Jurkat, Clone E6-1 (cell line): ENCODE results near the gene CREB5.
A peak's percentile ranks its signal among the peaks of the same experiment; 100 is the strongest.

Experiments used
- DNase-seq: peaks from one replicate; pipeline ENCODE4 v3.0.0-alpha.2; 2011; ENCODE audit warnings: low read depth, low spot score
- H3K4me3 ChIP-seq: 2 replicates; pipeline ENCODE4 v1.5.1; 2011; ENCODE audit warnings: mild to moderate bottlenecking, low read length, control low read depth, moderate library complexity

Gene CREB5

DNA sequence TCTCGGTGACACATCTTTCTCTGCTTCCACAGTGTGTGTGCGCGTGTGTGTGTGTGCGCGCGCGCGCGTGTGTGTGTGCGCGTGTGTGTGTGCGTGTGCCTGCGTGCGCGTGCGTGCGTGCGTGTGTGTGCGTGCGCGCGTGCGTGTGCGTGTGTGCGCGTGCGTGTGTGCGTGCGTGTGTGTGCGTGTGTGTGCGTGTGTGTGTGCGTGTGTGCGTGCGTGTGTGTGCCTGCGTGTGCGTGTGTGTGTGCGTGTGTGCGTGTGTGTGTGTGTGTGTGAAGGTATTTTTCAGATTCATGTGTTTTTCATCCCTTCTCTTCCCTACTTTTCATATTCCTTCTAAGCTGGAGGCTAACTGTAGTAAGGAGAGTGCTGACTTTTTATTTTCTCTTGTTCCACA is 148.4 kb downstream of the CREB5 start:
- H3K4me3 ChIP-seq: no peak overlapping the region
- no peak for DNase-seq

DNA sequence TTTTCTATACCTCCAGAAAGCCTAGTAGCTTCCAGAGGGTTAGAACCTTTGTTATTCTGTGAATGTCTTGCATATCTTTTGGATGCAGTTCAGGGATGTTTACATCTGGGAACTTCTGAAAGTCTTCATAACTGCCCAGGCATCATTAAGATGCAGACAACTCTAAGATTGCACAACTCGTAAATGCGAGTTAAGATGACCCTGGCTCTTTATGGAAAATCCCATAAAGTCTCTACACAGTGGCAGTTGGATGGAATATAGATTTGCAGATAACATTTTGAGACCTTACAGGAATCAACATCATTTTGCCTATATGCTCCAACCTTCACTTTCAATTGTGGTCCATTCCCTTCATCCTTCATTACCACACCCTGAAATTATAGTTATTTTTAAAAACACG is 151.7 kb downstream of the CREB5 start:
- DNase-seq: no peak
- no peak overlapping the region for H3K4me3 ChIP-seq

DNA sequence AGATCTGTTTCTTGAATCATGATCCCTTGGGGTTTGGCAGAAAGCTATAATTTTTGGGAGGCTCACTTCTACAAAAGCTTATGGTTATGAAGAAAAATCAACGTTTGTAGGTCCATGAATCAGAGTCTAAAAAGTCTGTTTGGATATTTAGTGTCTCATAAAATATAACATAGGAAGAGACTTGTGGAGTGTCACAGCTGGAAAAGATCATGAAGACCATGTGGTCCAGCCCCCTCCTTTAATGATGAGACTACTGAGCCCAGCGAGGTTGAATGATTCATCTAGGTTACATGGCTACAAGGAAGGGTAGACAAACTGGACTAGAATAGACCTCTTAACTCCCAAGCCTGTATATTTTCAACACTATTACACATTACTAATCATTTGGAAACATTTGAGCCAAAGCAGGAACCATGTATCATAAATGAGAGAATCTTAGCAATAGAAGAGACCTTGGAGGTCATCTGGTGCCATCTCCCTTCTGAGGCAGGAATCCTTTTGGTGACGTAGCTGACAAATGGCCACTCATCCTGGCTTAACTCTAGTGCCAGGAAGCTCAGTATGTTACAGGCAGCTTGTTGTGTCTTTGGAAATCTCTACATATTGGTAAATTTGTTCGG is 152.5 kb downstream of the CREB5 start:
- H3K4me3 ChIP-seq: no peak overlapping the region
- DNase-seq: no peak

DNA sequence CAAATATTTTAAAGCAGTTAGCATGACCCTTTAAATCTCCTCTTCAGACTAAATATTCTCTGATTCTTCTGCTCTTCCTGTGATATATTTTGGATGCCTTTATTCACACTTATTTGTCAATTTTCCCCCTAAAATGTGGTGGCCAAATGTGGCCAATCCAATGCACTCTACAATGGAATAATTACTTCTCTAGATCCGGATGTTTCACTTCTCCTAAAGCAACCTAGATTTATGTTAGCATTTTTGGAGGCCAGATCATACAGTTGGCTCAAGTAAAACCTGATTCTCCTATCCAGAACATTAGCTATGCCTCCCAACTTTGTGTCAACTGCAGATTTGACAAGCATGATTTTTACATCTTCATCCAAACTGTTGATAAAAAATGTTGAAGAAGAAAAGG is 153.7 kb downstream of the CREB5 start:
- H3K4me3 ChIP-seq: no peak overlapping the region
- no peak for DNase-seq

DNA sequence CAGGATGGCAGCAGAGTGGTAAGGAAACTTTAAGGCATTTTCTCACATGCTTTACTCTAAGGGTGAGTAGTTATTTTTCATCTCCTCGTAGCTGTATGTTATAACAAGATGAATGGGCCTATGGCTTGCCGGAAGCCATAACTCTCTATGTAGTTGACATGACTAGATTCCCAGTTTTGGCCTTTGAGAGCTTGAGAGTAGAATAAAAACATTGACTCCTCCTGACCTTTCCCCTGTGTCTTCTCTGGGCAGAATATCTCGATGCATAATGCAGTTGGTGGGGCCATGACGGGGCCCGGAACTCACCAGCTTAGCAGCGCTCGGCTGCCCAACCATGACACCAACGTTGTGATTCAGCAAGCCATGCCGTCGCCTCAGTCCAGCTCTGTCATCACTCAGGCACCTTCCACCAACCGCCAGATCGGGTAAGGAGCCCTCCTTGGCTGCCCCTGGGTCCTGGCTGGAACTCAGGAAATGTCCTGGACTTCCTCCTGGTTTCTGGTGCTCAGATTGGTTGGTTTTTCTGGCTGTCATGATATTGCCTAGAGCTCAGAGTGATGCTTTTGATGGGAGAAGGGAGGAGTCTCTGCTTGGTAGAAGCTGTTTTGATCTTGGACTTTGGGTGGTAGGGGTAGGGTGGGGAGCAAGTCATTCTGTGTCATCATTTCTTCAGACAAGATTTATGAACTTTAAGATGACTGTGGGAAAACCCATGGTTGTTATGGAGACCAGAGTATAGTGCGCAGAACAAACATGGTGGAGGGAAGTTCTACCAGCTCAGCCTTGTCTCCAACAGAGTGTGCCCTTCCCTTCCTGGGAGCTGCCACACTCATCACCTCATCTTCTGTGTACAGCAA is 158.0 kb downstream of the CREB5 start:
- H3K4me3 ChIP-seq: no peak overlapping the region
- DNase-seq: no peak

DNA sequence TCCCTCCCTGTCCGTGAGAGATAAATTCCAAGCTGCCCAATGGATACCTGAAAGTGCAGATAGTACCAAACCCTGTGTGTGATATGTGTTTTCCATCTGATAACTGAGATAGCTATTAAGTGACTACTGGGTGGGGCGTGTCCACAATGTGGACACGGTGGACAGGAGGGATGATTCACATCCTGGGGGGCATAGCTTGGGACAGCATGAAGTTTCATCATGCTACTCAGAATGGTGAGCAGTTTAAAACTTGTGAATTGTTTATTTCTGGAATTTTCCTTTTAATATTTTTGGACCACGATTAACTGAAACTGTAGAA is 158.6 kb downstream of the CREB5 start:
- no peak overlapping the region for H3K4me3 ChIP-seq
- no peak for DNase-seq

DNA sequence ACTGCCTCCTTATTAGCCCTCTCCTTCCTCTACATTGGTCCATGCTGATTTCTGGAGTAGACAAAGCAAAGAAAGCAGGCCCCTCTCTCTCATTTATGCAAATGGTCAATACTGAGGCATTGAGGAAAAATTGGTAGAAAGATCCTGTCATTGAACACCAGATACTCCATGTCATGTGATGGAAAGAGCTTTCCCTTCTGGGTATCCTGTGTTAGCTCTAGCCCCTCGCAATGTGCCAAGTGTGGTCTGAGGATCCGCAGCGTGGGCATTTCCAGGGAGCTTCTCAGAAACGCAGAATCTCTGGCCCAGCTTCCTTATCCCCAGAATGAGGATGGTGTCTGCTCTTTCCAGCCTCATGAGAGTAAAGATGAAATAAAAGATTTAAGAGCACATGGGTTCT is 159.1 kb downstream of the CREB5 start:
- H3K4me3 ChIP-seq: no peak overlapping the region
- no peak for DNase-seq

DNA sequence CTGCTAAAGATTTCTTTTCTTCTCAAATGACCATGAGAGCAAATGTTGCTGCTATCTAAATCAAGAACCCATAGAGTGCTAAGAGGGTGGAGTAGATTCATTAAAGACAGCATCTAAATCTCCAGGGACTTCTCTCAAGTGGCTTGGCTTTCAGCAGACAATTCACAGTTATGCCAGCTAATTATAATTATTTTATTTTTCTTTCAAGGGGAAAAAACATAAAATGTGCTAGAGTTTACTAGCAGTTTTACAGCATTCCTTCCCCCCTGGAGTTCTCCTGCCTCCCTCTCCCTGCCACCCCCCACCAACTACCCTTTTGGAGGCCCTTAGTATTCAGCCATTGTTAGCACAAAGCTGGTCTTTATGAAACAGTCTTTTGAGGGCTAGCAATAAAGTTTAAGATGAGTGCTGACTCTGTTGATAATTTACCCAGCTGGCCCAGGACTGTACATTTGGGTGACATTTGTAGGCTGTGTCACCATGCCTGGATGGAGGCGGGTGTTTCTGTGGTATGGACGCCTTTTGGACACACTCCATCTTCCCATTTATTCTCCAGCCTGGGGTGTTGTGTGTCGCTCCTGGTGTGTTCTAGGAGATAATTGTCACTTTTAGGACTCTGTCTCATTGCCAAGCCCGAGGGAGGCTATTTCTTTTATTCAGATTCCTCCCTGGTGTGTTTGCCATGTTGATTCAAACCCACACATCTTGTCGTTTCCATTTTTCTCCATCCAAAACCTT is 160.2 kb downstream of the CREB5 start:
- DNase-seq: no peak
- H3K4me3 ChIP-seq: no peak overlapping the region

DNA sequence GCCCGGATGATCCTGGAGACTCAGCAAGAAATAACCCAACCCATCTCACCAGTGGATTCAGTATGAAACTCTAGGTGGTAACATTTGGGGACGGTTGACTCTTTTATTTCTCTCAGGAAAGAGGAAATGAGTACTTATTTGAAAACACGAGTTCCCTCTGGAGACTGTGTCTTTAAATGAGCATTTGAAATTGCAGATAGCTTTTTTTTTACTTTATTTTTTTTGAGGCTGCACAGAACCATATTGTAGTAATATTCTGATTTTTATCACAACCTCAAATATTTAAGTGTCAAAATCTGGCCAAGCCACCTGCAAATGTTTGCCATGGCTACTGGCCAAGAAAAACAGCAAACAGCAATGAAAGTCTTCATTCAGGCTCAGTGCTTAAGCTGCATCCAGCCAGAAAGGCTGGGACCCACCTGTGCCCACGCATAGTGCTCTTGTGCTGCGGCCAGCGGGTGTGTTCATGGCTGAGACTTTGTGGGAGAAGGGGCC is 160.8 kb downstream of the CREB5 start:
- no peak overlapping the region for H3K4me3 ChIP-seq
- peak; percentile 19 for DNase-seq

DNA sequence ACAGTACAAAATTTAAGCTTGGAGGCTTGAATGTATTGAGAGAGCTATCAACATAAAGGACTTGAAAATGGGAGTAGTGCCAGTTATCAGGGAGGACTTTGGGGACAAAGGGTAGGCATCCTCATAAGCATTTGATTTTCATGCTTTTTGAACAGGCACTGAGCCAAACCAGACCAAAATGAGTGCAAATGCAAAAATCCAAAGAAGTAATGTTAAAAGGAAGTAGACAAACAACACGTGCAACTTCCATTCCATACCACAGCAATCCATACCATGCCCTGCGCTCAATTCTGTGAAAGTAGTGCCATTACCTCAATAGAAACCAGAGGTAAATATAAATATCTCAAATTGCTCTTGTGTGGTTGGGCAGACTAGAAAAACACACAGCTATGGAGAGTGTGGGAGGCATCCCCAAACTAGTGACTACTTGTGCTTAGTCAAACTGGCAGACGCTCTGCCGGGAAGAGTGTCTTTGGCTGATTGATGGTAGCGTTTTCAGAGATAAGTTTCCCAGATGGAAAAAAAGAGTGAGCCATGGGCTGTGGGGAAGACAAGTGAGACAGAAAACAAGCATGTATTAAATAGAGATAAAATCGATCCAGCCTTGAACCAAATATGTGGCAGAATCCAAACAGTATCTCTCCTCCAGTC is 161.5 kb downstream of the CREB5 start:
- no peak for DNase-seq
- H3K4me3 ChIP-seq: no peak overlapping the region

DNA sequence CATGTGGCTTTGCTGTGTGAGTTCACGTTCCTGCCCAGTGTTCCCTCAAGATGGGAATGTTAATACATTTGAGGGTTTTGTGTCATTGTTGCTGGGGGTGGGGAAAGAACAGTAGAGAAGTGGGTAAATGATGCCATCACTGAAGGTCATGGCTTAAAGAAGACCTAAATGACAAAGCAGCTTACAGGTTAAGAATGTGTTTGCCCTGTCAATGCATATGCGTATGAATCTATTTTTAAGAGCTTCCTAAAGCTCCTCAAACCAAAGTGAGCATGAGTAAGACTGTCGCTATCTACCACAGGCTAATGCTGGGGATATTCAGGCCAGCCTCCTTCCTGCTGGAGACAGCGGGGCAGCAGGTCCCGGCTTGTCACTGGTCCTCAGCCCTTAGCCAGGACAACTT is 162.9 kb downstream of the CREB5 start:
- no peak overlapping the region for H3K4me3 ChIP-seq
- DNase-seq: no peak

DNA sequence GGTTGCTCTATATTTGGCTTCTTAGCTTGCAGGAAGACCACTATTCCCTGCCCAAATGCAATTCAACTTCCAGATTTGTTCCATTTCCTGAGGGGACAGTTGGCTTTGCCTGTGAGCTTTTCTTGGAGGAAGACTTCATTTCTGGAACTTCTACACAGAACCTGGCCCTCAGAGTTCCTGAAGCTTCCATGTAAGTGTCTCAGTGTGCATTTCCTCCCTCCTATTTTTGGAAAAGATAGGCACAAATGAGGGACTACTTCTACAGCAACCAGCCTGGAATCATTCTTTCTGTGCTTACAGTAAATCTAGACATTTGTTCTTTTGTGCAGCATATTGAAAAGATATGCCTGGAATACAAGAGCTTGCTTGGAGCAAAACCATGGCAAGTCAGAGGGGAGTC is 164.3 kb downstream of the CREB5 start:
- no peak for DNase-seq
- H3K4me3 ChIP-seq: no peak overlapping the region

DNA sequence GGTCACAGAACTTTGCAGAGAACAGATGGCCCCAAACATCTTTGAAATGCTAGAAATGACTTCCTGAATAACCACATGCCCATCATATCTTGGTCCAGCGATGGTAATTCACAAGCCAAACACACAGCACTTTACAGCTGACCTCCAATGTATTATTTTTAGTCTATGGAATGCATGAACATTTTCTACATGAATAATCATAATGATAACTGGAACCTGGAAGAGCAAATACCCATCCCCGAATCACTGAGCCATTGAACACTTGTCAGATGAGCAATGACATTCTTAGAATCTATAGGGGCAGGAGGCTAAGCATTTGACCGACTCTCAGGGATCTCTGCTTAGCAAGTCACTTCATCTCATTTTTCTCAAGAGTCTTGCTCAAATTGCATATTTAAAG is 167.3 kb downstream of the CREB5 start:
- no peak overlapping the region for H3K4me3 ChIP-seq
- DNase-seq: no peak

DNA sequence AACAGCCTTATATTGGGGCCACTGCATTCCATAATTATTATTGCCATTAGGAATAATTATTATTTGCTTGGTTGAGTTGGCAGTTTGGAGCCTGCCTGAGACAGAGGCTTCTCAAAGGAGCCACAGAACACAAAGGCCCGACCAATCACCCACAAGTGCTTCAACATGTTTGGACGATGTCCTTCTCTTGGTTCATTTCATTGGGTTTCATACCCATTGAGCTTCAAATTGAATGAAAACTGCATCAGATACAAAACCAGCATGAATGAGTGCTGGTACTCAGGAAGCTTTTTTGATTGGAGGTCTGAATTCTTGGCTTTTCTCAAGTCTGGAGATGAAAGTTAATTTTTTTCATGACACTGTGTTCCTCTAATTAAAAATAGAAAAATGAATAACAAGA is 168.3 kb downstream of the CREB5 start:
- no peak overlapping the region for H3K4me3 ChIP-seq
- no peak for DNase-seq

DNA sequence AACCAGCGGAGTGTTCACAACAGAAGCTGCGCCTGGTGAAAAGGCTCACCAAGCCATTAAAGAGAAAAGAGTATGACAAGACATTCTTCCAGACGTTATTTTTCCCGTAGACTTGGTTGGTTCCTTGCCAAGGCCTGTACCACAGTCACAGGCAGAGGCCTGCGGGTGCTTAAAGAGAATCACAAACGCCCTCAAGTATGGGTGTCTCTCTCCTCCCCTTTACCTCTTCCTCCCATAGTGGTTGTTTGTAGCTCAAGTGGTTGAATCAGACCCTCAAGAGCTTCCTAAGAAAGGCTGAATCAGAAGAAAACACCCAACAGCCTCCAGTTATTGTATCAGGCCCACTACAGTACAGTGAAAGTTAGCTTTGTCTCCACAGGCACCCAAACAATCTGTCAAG is 169.0 kb downstream of the CREB5 start:
- DNase-seq: peak; percentile 61

DNA sequence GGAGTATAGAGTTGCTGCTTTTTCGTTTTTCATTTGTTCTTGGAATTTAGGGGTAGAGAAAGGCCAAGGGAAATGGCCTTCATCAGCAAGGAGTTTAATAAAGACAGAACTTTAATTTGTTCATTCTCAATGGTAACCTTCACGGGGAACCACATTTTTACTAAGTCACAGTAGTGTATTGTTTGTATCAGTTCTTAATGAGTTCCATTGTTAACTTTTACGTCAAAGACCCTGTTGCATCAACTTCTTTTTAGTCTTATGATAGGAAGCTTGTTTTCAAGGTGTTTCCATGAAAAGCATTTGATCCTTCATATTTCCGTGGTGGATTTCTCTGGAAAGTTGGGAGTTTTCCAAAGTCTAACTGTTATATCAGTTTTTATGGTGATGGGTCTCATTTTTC is 169.9 kb downstream of the CREB5 start:
- H3K4me3 ChIP-seq: no peak overlapping the region
- no peak for DNase-seq

More for the DNA sequence above, 169.0 kb downstream of the CREB5 start:
- H3K4me3 ChIP-seq: no peak overlapping the region

DNA sequence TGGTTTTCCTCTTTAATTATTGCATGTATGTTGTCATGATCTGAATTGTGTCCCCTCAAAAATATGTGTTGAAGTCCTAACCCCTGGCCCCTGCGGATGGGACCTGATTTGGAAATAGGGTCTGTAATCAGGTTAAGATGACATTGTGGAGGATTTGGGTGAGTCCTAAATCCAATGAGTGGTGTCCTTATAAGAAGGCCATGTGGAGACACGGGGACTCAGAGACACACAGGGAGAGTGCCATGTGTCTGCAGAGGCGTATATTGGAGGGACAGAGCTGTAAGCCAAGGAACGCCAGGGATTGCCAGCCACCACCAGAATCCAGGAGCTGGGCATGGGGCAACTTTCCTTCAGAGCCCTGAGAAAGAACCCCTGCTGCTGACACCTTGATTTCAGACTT is 171.9 kb downstream of the CREB5 start:
- no peak for DNase-seq
- no peak overlapping the region for H3K4me3 ChIP-seq

DNA sequence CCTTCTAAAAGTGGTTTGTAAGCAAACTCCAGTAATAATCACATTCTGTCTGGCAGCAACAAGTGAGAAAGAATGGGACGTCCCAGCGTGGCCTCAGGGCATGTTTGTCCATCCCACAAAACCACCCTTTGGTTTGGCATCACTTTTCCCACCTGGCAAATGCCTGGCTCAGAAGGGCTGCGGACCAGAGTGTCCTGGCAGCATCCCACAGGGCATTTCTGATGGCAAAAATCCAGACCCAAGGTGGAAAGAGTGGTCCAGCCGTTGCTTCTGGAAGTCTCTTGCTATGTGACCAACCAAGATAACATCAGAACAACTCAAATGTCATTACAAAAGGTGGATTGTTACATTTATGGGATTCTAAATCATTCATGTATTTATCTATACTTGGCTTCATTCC is 174.4 kb downstream of the CREB5 start:
- DNase-seq: no peak
- no peak overlapping the region for H3K4me3 ChIP-seq

DNA sequence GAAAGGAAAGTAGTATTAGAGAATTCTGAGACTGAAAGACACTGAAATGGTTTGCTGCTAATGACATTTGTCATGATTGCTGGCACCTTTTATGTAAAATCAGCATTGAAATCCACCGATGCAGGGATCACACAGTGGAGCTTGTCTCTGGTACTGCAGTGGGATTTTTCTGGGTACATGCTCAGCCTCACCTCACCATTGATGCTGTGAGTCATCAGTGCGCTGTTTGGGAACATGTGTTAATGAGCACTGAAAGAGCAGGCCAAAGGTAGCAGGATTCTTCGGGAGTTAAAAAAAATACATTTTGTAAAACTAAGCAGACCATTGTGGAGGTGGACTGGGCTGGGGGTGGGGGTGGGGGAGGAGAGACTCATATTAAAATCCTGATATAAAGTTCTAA is 174.9 kb downstream of the CREB5 start:
- DNase-seq: no peak
- H3K4me3 ChIP-seq: no peak overlapping the region

DNA sequence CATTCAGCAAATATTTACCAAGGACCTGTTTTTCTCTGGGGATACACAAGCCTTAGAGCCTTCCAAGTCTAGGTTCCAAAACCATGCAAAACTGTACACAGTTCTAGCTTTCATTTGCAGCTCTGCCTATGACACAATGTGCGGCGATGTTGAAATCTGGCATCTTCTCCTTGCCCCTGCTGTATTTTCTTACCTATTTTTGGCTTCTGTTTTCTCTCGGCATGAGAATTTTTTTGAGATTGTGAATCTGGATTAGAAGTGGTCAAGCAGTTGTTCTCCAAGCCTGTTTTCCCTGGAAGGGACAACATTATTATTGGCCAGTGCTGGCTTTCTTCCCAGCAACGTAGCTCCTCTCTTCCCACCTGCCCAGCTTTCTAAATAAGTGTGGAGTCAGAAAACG is 176.3 kb downstream of the CREB5 start:
- DNase-seq: no peak
- H3K4me3 ChIP-seq: no peak overlapping the region
